Measurements from ENCODE around the gene SCN9A. TPM values are rescaled to one million over a fixed set of nuclear protein-coding genes. Genes with fewer than 3 reads are reported as not detected.

The SCN9A gene
- total RNA-seq, 2 experiments from 2014 or later, result 0.16 TPM; not detected in 1

- CTCF ChIA-PET, result no interaction called here
- Mint-ChIP-seq H3K27ac (no peak overlapping the region), H3K4me3 (no peak overlapping the region), H3K36me3 (ENCODE audit: low read depth) (no peaks in the 10 kb centered on the region), H3K27me3 (ENCODE audit: low read depth) (peaks cover 5% of the 10 kb centered on the region), H3K9me3 (ENCODE audit: insufficient read depth) (no peaks in the 10 kb centered on the region), H3K4me1 (ENCODE audit: low read depth) (no peaks in the 10 kb centered on the region)
- POLR2A ChIA-PET, result no interaction called here
- ATAC-seq (no peak), DNase-seq (no peak)
These were observed 220.9 kb downstream of the SCN9A start for GRCh38 chr2:166154685-166155338.

- Mint-ChIP-seq H3K27me3 (ENCODE audit: low read depth) (peaks cover 5% of the 10 kb centered on the region), H3K9me3 (ENCODE audit: insufficient read depth) (no peaks in the 10 kb centered on the region), H3K4me1 (ENCODE audit: low read depth) (no peaks in the 10 kb centered on the region), H3K36me3 (ENCODE audit: low read depth) (no peaks in the 10 kb centered on the region), H3K27ac (no peak overlapping the region), H3K4me3 (no peak overlapping the region)
- POLR2A ChIA-PET, result no interaction called here
- CTCF ChIA-PET, result no interaction called here
- no peak for ATAC-seq
- no peak for DNase-seq
These were observed 223.7 kb downstream of the SCN9A start for GRCh38 chr2:166152064-166152463.

- H3K9me3 Mint-ChIP-seq (ENCODE audit: insufficient read depth), result no peaks in the 10 kb centered on the region
- H3K36me3 Mint-ChIP-seq (ENCODE audit: low read depth), result no peaks in the 10 kb centered on the region
- no peaks in the 10 kb centered on the region for H3K27me3 Mint-ChIP-seq (ENCODE audit: low read depth)
- H3K4me1 Mint-ChIP-seq (ENCODE audit: low read depth), result no peaks in the 10 kb centered on the region
- ATAC-seq (no peak), DNase-seq (no peak)
- no peak overlapping the region for H3K27ac Mint-ChIP-seq
- CTCF ChIA-PET, result no interaction called here
- no peak overlapping the region for H3K4me3 Mint-ChIP-seq
- POLR2A ChIA-PET, result no interaction called here
These were observed 227.0 kb downstream of the SCN9A start for GRCh38 chr2:166148500-166149400.

- no peak overlapping the region for H3K4me3 Mint-ChIP-seq
- no peaks in the 10 kb centered on the region for H3K9me3 Mint-ChIP-seq (ENCODE audit: insufficient read depth)
- ChIA-PET POLR2A (no interaction called here), CTCF (no interaction called here)
- H3K27me3 Mint-ChIP-seq (ENCODE audit: low read depth), result no peaks in the 10 kb centered on the region
- H3K27ac Mint-ChIP-seq, result no peak overlapping the region
- DNase-seq, result no peak
- H3K36me3 Mint-ChIP-seq (ENCODE audit: low read depth), result no peaks in the 10 kb centered on the region
- ATAC-seq, result no peak
- no peaks in the 10 kb centered on the region for H3K4me1 Mint-ChIP-seq (ENCODE audit: low read depth)
These were observed 227.9 kb downstream of the SCN9A start for GRCh38 chr2:166147883-166148282.

Other genes starting within 250 kb of the SCN9A start
- gene SCN1A, start 247.9 kb downstream of the SCN9A start, total RNA-seq, result not detected
- gene SCN7A, start 118.3 kb upstream of the SCN9A start, total RNA-seq, result not detected

Measured in activated CD8-positive, alpha-beta T cell treated with anti-CD3 and anti-CD28 coated beads, Interleukin-2, amount 10 ng/mL, durations not matched to agents 7 days and 5 days (primary cell).